HTERT RPE-1 (cell line): ENCODE data around the gene FHAD1.
"Not testable (repeated sequence)": the region's sequence is repeated elsewhere in the genome, so short reads cannot be mapped to it uniquely, and the experiment has no call there.

ENCODE experiments used
- in situ Hi-C: fragments of 300-500 bp; cut with MboI; formaldehyde crosslinking; loops from 4 replicates; pipeline ENCODE4 v1.14.3; 2020; ENCODE audit warnings: low sequenced_read_pairs

Gene FHAD1

DNA sequence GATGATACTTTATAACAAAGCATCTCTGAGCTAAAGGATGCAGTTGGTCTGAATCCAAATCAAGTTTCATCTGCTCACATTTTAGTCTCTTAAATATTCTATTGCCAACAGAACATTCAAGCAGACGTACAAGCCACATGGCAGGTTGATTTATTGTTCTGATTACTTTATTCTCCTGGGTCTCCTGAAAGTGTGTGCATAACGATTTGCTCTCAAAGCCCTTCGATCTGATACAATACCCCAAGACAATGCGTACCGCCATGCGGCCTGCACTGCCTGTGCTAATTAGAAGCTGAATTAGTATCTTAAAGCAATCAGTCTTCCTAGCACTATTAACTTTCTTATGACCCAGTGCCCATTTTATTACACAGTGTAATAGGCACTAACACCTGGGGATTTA lies 56.9 kb downstream of the FHAD1 start:
- in situ Hi-C loops, result no loop called here

DNA sequence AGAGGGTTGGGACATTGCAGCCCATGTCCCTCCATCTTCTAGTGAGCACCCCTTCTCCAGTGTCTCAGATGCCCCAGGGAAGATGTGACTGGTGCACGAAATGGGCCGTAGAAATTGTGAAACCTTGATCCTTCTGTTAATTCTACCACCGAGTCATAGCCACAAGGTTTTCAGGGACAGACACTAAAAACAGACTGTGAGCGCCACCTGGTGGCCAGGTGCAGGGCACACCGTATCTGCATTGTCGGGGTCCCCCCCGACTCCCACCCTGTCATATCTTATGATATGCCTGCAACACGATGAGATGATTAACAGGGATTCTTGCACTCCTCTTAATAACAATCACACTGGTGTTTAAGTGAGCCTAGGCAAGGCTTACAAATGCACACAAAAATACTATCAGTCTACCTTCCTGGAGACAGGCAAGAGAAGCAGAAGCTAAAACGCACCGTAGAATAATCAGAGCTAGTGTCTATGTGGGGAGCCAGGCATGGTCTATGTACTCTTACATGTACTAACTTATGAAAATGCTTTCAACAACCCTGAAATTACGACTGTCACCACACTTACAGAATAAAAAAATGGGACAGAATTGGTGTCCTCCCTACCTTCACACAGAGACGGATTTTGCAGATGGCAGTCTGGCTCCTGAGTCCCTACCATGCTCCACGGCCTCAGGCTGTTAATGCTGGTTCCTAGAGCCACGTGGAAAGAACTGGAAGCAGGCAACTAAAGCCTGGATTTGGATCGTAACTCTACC lies 57.9 kb downstream of the FHAD1 start:
- in situ Hi-C loops, result no loop called here

DNA sequence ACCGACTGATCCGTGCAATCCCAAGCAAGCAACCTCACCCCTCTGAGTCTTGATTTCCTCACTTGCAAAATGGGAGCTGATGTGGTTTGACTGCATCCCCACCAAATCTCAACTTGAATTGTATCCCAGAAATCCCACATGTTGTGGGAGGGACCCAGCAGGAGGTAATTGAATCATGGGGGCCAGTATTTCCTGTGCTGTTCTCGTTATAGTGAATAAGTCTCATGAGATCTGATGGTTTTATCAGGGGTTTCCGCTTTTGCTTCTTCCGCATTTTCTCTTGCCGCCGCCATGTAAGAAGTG lies 58.4 kb downstream of the FHAD1 start:
- in situ Hi-C loops, result no loop called here

DNA sequence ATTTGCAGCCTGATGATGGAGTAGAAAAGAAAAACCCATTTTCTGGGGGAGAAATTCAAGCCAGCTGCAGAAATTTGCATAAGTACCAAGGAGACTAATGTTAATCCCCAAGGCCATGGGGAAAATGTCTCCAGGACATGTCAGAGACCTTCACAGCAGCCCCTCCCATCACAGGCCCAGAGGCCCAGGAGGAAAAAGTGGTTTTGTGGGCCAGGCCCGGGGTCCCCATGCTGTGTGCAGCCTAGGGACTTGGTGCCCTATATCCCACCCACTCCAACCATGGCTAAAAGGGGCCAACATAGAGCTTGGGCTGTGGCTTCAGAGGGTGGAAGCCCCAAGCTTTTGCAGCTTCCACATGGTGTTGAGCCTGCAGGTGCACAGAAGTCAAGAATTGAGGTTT lies 59.3 kb downstream of the FHAD1 start:
- in situ Hi-C loops, result not testable (repeated sequence)

DNA sequence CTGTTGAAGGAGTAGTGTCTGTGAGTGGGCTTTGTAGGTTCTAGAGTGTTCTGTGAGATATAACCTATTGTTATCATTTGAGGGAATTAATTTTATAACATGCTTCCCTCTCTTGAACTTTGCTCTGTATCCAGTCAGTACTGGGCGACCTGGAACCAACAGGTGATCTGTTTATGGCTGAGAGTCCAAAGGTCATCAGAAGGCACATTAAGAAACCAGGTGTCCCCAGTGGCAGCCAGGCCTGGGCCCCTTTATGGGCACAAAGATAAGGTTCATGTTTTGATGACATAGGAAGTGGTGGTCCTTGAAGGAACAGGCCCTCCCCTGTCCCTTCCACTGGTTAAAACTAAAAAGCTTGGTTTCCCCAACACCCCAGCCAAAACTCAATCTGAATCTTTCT lies 61.1 kb downstream of the FHAD1 start:
- in situ Hi-C loops, result no loop called here

DNA sequence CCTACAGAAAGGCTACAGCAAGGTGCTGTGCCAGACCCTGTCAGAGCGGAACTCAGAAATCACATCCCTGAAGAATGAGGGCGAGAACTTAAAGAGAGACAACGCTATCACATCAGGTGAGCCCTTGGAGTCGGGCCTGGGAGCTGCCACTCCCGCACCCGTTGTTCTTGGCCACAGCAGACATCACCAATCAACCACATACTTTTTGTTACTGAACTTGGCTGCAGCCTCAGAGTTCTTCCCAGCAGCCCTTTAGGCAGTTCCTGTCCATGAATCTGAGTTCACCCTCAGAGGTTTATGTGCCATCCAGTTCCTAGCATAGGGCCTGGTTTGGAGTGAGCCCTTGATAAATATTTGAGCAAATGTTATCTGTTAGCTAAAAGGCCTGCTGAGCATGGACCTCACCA lies 61.6 kb downstream of the FHAD1 start:
- in situ Hi-C loops, result no loop called here

DNA sequence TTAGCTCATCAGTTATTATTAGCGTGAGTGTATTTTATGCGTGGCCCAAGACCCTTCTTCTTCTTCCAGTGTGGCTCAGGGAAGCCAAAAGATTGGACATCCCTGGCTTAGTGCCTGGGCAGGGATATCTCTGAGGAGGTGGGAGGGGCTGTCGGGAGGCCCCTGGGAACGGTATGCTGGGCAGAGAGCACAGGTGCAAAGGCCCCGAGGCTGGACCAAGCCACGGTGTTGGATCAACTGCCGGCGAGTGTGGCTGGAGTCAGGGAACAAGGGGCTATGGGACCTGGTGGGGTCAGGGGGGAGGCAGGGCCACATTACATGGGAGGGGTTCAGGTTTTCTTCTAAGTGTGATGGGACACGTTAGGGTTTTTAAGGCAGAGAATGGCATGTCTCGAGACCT lies 62.7 kb downstream of the FHAD1 start:
- in situ Hi-C loops, result no loop called here

DNA sequence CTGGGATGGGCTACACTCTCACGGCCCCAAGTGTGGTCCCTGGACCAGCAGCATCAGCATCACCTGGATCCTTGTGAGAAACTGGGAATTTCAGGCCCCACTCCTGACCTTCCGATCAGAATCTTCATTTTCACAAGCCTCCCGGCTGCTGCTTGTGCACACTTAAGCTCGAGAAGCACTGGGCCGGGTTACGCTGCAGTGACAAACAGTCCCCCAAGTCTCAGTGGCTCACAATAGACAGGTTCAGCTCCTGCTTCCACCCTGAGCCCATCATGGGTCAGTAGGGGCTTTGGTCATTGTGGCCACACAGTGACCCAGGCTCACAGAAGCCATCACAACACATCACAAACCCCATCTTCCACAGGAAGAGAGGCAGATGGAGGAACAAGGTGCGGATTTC lies 63.5 kb downstream of the FHAD1 start:
- in situ Hi-C loops, result no loop called here

DNA sequence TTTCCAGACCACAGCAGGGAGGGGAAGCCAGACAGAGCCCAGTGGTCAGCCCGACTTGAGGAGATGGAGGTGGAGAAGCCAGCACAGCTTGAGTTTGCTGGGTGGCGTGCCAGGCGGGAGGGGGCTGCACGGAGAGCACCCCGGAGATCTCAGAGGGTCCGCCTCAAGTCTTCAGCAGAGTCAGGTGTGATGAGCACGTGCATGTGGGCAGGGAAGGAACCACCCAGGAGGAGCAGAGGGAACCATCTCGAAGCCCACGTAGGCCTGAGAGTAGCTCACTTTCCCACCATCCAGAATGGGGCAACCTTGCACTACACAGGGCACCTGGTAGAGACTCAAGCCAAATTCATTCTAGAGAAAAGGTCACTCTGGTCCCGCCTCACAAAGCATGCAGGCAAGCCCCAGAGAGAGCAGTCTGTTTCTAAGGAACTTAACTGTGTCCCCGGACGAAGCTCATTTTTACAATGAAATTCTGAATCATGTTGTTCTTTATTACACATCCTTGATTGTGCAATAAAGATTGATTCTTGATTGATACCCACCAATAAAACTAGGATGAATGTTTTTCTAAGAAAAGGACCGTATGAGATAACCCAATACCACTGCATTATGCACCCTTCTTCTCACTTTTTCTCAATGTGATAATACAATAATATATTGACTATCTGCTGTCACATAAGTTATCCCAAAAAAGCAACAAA lies 64.2 kb downstream of the FHAD1 start:
- in situ Hi-C loops, result no loop called here

DNA sequence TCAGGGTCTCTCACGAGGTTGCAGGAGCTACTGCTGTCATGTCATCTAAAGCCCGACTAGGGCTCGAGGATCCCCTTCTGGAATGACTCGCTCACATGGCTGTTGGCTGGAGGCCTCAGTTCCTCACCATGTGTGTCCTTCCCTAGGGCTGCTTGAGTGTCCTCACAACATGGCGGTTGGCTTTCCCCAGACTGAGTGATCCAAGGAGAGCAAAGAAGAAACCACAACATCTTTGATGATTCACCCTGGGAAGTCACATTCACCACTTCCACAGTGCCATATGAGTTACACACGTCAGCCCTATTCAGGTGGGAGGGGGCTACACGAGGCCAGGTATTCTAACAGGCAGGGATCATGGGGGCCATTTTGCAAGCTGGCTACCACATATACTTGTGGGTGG lies 64.9 kb downstream of the FHAD1 start:
- in situ Hi-C loops, result no loop called here

DNA sequence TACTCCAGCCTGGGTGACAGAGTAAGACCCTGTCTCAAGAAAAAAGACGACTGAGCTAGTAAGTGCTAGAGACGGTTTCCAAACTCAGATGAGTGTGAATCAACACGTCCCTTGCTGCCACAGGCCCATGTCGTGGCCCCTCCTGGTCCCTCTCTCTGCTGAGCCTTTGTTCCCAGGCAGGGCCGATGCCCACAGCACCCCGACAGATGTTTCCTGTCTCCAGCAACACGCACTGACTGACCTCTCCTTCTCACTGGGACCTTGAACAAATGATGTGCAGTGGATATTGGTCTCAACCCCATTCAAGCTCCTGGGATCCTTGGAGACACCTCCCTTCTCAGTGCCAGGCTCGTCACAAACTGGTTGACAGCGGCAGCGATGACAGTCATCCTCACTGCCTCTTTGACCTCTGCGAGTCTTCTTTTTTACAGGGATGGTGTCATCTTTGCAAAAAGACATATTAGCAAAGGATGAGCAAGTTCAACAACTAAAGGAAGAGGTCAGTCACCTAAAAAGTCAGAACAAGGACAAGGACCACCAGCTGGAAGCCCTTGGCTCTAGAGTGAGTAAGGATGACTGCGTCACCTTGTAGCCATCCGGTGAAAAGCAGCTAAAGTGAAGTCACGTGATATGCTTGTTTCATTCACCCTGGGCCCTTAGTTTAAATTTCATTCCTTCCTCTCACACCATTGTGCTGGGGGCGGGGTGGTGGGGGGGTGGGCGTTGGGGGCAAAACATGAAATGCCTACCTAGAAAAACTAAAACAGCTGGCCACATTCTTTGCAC lies 65.8 kb downstream of the FHAD1 start:
- in situ Hi-C loops, result no loop called here

DNA sequence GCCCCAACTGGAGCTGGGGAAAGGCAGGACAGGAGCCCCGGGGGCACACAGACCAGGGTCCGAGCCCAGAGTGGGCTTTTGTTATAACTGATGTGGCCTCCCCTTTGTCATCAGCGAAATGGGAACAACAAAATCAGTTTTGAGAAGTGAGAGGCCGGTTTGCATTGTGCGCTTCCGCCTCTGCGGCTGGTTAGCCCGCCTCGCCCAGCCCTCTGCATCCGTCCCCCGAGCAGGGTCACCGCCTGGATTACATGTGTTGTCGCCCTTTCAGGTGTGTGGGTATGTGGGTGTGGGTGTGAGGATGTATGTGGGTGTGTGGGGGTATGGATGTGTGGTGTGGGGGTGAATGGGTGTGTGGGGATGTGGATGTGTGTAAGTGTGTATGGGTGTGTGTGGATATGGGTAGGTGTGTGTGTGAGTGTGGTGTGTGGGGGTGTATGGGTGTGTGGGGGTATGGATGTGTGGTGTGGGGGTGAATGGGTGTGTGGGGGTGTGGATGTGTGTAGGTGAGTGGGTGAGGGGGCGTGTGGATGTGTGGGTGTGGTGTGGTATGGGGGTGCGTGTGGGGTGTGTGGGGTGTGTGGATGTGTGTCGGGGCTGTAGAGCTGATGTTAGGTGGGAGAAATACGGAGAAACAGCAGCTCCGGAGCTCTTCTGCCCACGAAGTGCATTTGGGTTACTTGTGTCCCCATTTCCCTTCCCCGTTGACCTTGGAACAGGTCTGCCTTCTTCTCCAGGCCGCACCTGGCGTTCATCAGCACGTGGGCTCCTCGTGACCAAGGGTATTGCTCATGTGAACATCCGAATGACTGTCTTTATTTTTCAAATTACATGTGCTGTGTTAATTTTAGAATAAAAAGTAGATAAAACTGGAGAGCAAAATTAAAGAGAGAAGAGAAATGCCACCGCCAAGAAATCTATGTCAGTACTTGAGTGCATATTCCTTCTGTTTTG lies 67.6 kb downstream of the FHAD1 start:
- in situ Hi-C loops, result no loop called here

DNA sequence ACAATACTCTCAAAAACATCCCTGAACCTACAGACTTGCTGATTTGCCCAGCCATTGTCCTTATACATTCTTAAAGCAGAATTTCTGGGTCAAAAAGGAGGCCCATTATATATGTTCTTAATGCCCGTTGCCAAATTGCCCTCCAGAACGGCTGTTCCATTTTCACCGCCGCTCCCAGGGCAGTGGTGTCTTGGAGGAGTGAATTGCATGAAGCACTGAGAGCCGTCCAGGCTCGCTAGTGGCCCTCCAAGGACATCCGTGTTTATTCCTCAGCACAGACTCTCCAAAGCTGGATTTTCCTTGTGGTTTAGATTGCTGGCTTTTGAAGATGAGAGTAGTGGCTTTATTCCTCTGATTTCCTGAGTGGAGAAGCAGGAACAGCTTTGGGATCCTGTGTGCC lies 68.8 kb downstream of the FHAD1 start:
- in situ Hi-C loops, result no loop called here

DNA sequence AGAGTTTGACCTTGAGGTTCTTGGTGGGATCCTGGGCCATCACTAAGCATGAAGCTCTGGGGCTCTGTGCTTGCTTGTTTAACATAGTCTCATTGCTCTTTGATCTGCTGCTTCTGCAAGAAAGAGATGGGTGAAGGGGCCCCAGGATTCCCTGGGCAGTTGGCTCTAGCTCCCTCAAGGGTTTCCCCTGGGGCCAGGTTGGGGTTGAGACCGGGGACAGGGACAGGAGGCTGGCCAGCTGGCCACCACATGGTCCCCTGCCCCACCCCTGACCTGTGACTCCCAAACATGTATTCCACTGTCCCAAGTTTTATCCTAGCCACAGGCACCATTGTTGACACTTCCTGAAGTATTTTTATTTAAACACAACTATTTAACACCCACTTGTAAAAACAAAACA lies 69.5 kb downstream of the FHAD1 start:
- in situ Hi-C loops, result no loop called here

DNA sequence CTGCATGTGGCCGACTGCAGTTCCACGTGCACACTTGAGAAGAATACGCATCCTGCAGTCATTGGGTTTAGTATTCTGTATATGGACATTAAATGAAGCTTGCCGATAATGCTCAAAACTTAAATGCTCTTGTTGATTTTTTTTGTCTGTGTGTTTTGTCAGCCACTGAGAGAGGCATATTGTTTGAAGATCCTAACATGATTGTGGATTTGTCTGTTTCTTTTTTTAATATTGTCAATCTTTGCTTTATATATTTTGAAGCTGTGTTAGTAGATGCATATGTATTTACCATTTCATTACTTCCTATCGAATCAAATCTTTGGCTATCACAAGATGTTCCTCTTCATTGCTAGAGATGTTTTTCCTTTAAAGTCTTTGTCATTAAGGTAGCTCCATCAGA lies 73.2 kb downstream of the FHAD1 start:
- in situ Hi-C loops, result no loop called here

DNA sequence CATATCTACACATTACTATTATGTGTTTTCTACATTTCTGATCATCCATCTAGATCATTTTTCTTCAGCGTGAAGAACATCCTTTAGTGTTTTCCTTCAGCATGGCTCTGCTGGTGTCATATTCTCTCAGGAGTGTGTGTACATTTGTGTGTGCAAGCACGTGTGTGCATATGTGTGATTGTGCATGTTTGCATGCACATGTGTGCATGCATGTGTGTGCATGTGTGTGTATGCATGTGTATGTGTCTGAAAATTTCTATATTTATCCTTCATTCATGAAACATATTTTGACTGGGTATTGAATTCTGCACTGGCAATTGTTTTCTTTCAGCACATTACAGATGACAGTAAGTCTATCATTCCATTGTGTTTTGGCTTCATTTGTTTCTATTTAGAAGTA lies 74.6 kb downstream of the FHAD1 start:
- in situ Hi-C loops, result no loop called here

DNA sequence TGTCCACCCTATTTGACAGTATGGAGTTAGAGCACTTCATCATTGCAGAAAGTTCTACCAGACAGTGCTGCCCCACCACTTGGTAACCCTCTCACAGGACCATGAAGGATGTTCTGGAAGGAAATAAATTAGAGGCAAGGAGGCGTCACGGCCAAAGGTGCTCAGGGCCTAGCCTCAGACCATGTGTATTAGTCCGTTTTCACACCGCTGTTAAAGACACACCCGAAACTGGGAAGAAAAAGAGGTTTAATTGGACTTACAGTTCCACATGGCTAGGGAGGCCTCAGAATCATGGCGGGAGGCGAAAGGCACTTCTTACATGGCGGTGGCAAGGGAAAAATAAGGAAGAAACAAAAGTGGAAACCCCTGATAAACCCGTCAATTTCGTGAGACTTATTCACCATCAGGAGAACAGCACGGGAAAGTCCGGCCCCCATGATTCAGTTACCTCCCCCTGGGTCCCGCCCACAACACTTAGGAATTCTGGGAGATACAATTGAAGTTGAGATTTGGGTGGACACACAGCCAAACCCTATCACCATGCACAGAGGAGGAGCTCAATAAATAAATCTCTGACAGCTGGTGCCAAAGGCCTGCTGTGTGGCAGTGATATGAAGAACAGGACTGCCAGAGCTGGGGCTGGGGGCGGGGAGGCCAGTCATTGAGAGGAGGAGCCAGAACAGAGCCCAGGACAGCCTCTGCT lies 75.8 kb downstream of the FHAD1 start:
- in situ Hi-C loops, result no loop called here

DNA sequence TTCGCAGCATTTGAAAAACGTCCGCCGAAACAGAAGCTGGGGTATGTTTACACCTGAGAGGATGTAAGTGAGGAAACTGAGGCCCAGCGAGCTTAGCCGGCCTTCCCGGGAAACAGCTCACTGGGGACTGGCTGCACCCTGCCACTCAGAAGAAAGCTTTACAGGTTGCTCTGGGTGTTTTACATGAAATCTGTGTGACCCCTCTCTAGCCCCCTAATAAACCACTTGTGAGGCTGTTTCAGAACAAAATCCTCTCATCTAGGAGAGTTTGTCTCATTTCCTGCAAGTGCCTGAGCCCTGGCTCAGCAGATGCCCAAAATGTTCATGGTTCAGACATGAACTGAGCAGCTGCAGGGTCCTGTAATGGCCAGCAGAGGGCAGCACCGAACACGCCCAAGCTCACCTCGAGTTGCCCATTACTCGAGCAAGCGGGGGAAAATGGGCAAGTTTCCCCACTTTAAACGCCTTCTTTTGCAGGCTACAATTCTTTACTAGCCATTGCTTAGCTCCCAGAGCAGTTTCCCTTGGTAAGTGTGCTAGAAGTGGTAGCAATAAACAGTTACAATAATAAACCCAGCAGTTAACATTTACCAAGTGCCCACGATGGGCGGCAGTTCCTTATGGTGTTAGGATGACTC lies 76.4 kb downstream of the FHAD1 start:
- in situ Hi-C loops, result no loop called here

DNA sequence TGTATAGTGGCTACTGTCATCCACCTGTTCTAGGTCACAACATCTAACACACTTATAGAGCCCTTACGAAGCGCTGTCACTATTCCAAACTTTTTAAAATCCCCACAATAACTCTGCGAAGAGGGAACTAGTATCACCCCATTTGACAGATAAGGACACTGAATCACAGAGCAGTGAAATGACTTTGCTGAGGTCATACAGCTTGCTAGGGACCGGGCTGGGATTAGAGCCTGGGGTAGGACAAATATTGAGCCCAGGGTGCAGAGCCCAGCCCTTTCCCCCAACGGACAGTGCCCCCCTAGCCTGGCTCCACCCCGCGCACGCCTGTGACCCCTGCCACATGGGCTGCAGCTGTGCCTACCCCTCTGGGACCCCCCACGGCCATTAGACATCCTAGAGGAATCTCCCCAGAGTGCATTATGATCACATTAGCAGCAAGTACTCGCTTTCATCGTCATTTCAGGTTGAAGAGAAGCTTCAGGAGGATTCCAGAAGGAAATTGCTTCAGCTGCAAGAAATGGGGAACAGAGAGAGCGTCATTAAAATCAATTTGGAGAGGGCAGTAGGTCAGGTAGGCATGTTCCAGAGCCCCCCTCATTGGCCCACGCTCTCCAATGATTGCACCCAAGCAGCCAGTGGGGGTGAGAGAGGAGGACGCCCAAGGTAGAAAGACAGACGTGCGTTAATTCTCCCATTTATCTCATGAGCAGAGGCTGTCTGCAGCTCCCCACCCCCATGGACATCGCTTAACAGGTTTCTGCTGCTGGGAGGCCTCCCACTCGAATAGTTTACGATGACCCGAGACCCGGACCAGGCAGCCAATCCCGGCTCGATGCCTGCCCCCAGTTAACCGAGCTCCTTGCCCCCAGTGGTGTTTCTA lies 77.2 kb downstream of the FHAD1 start:
- in situ Hi-C loops, result no loop called here
